Stimulated activated CD4-positive, alpha-beta T cell treated with anti-CD3 and anti-CD28 coated beads, Interleukin-15, amount 100 ng/mL, for 1 hour (primary cell): ENCODE data around the gene HOXB2.
"Not testable (repeated sequence)": the region's sequence is repeated elsewhere in the genome, so short reads cannot be mapped to it uniquely, and the experiment has no call there.

Source experiments
- DNase-seq, 2 donors: peaks; one replicate each; pipeline ENCODE4 v3.0.0-alpha.2; 2020; ENCODE audit warnings: low read depth in 1 of 2, low spot score in 1 of 2

Gene HOXB2

GRCh38 chr17:48542114-48542656 lies 2.7 kb downstream of the HOXB2 start:
- DNase-seq, result no peak

- peak; percentile 23 to 28 for DNase-seq
Measured at GRCh38 chr17:48541577-48542113, 3.3 kb downstream of the HOXB2 start.

- no peak for DNase-seq
Measured at GRCh38 chr17:48541036-48541576, 3.8 kb downstream of the HOXB2 start.

GRCh38 chr17:48540213-48540612 lies 4.7 kb downstream of the HOXB2 start:
- no peak for DNase-seq

GRCh38 chr17:48539177-48539576 lies 5.7 kb downstream of the HOXB2 start:
- no peak for DNase-seq

GRCh38 chr17:48537316-48537715 lies 7.6 kb downstream of the HOXB2 start:
- no peak for DNase-seq

- not testable (repeated sequence) for DNase-seq
Measured at GRCh38 chr17:48535793-48536559, 8.9 kb downstream of the HOXB2 start.

GRCh38 chr17:48532261-48532660 lies 12.6 kb downstream of the HOXB2 start:
- DNase-seq, result no peak

GRCh38 chr17:48530887-48531272 lies 14.0 kb downstream of the HOXB2 start, which contains the start of gene HOXB1:
HOXB1 (minus strand) TSS chr17:48531011; CDS start chr17:48530904, 107 bp downstream.
- DNase-seq, result no peak

GRCh38 chr17:48530208-48530886 lies 14.6 kb downstream of the HOXB2 start:
- DNase-seq, result no peak

- DNase-seq, result no peak
Measured at GRCh38 chr17:48529683-48530009, 15.3 kb downstream of the HOXB2 start.

GRCh38 chr17:48528936-48529682 lies 15.8 kb downstream of the HOXB2 start:
- DNase-seq, result no peak

GRCh38 chr17:48528153-48528935 lies 16.6 kb downstream of the HOXB2 start:
- no peak for DNase-seq

GRCh38 chr17:48527547-48527932 lies 17.4 kb downstream of the HOXB2 start:
- no peak for DNase-seq

- DNase-seq, result no peak
Measured at GRCh38 chr17:48526608-48527546, 18.0 kb downstream of the HOXB2 start.

- DNase-seq, result no peak
Measured at GRCh38 chr17:48523010-48523409, 21.9 kb downstream of the HOXB2 start.

GRCh38 chr17:48522031-48522653 lies 22.8 kb downstream of the HOXB2 start:
- no peak for DNase-seq

- DNase-seq, result no peak
Measured at GRCh38 chr17:48520631-48521079, 24.3 kb downstream of the HOXB2 start.

GRCh38 chr17:48519427-48519826 lies 25.5 kb downstream of the HOXB2 start:
- no peak for DNase-seq
